GM18498 (cell line): ENCODE results near the gene XKR8.

Experiments
- ATAC-seq: cut with Tn5 transposase; IDR thresholded peaks from one replicate; pipeline ENCODE4 v1.9.1; 2021; ENCODE audit warnings: mild to moderate bottlenecking, moderate library complexity; ENCODE audit not compliant: unreplicated experiment

The XKR8 gene, protein sequence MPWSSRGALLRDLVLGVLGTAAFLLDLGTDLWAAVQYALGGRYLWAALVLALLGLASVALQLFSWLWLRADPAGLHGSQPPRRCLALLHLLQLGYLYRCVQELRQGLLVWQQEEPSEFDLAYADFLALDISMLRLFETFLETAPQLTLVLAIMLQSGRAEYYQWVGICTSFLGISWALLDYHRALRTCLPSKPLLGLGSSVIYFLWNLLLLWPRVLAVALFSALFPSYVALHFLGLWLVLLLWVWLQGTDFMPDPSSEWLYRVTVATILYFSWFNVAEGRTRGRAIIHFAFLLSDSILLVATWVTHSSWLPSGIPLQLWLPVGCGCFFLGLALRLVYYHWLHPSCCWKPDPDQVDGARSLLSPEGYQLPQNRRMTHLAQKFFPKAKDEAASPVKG

GRCh38 chr1:27959792-27960603 is at the start of gene XKR8:
Gene XKR8, plus strand, starts transcription at chr1:27959973. Its CDS starts 97 bp downstream, at chr1:27960070.
- peak; percentile 93 for ATAC-seq

DNA sequence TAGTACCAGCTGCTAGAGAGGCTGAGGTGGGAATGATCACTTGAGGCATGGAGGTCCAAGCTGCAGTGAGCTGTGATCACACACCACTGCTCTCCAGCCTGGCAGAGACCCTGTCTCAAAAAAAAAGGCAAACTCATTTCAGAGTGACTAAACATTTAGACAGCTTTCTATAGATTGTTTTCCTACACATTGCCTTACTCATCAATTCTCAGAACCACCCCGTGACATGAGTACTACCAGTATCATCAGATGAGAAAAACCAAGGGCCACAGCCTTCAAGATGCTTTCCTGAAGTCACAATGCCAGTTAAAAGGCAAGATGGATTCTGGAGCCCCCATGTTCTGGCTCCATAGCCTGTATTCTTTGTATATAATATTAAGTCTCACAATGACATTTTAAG is 47.3 kb upstream of the XKR8 start:
- no peak for ATAC-seq

DNA sequence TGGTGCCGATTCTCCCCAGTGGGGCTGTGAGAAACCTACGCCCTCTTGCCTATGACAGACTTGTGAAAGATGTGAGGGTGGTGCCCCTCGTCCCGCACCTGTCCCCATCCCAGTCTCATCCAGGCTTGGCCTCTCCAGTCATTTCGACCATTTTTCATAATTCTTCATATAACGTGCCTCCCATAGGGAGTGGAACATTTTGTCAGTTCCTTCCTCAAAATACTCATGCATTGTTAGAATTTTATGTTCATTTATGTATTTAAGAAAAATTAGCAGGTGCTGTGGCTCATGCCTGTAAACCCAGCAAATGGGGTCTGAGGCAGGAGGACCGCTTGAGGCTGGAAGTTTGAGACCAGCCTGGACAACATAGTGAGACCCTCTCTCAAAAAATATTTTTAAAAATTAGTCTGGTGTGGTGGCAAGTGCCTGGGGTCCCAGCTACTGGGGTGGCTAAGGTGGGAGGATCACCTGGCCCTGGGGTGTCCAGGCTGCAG is 44.6 kb upstream of the XKR8 start:
- ATAC-seq: peak; percentile 3

- ATAC-seq: no peak
Measured at GRCh38 chr1:27922272-27922671, 37.5 kb upstream of the XKR8 start.

DNA sequence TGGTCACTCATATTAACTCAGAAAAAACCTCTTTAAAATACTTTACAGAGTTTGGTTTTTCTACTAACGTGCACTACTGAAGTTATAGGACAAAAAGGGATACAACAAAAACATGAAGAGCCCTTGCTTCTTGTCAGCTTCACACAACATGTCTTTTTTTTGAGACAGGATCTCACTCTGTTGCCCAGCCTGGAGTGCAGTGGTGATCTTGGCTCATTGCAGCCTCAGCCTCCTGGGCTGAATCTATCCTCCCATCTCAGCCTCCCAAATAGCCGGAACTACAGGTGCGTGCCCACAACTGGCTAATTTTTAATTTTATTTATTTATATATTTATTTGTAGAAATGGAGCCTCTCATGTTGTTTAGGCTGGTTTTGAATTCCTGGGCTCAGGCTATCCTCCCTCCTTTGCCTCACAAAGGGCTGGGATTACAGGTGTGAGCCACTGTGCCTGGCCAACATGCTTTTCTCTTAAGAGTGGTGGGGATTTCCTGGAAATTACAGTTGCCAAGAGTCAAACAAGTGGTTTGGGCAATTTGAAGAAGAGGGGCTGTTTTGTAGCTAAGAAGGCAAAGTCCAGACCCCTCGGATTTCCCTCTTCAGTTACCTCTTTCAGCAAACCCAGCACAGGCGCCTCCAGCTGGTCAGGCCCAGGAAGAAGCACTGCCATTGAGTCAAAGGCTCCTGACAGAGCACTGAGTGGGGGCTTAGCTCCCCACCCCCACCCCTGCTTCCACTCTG is 31.4 kb upstream of the XKR8 start:
- no peak for ATAC-seq

DNA sequence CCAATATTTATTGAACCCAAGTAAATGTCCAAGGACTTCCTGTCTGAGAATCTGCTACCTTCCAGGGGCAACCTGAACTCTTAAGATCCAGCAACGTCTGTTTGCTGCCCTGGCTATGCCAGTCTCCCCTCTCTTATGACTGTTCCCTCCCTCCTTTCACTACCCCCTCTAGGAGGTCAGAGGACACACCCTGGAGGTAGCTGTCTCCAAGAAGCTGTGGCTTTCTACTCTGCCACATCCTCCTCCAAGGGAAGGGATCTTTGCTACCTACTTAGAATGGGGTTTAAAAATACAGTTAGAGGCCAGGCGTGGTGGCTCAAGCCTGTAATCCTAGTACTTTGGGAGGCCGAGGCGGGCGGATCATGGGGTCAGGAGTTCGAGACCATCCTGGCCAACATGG is 28.6 kb upstream of the XKR8 start:
- no peak for ATAC-seq

DNA sequence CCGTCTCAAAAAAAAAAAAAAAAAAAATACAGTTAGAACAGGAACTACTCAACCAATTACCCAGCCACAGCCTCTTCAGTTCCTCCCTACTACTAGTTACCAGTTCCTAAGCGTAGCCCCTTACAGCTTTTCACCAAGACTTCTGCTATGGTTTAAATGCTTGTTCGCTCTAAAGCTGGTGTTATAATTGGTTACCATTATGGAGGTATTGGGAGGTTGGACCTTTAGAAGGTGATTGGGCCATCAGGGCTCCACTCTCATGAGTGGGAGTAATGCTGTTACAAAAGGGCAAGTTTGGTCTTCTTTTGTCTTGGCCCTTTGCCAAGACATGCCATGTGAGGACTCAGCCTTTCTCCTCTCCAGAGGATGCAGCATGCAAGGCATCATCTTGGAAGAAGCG is 28.0 kb upstream of the XKR8 start:
- no peak for ATAC-seq

- no peak for ATAC-seq
Measured at GRCh38 chr1:27934818-27935549, 24.8 kb upstream of the XKR8 start, which contains the start of gene SMPDL3B. Gene SMPDL3B, plus strand, starts transcription at chr1:27935000. Its CDS starts 184 bp downstream, at chr1:27935184.

DNA sequence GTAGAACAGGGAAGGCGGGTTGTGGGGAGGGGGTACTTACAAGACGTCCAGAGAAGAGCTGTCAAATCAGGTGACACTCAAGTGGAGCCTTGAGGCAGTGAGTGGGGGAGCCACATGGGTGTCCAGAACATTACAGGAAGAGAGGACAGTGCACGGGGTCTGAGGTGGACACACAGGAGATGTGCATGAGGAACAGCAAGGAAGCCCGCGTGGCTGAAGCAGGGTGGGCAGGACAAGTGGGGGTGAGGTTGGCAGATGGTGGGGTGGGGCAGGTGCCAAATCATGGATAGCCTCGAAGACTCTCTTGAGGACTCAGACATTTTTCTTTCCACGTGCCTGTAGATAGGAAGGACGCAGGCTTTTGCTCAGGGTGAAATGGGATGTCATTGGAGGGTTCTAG is 24.1 kb upstream of the XKR8 start:
- ATAC-seq: no peak

- ATAC-seq: no peak
Measured at GRCh38 chr1:27936370-27936769, 23.4 kb upstream of the XKR8 start.

DNA sequence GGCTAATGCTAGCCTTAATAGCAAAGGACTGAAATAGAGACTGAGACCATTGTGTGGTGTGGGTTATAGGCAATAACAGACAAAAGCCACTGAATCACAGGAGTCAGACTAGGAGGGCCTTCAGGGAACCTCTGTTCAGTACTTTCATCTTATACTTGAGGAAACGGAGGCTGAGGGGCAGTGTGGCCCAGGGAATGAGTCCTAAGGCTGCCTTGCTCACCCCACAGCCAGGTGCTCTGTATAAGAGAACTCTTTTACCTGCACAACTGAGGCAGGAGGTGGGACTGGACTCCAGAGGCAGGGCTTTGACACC is 22.3 kb upstream of the XKR8 start:
- no peak for ATAC-seq

DNA sequence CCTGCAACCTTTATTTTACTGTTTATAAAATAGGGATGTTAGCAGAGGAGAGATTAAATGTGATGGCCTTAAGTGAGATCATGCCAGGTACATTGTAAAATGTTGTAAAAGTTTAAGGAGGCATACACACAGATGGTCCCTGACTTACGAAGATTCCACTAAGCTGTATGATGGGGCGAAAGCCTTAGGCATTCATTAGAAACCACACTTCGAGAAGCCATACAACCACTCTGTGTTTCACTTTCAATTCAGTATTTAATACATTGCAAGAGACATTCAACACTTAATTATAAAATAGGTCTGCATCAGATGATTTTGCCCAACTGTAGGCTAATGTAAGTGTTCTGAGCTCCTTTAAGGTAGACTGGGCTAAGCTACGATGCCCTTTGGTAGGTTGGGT is 21.3 kb upstream of the XKR8 start:
- no peak for ATAC-seq

DNA sequence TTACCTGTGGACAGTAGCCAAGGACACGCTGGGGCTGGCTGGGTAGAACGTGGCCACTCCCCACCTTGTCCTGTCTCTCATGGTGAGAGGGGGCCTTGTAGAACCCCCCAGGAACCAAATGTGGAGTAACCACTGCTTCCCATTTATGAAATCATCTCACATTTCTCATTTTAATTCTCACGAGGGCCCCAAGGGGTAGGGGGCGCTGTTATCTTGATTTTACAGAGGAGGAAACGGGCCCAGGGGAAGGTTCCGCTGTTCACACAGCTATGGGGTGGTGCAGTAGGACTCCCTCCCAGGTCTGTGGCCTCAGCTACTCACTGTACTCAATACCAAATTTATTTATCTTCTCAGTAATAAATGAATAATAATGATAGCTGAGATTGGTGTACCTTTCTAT is 19.5 kb upstream of the XKR8 start:
- no peak for ATAC-seq

- no peak for ATAC-seq
Measured at GRCh38 chr1:27940870-27941560, 18.8 kb upstream of the XKR8 start.

DNA sequence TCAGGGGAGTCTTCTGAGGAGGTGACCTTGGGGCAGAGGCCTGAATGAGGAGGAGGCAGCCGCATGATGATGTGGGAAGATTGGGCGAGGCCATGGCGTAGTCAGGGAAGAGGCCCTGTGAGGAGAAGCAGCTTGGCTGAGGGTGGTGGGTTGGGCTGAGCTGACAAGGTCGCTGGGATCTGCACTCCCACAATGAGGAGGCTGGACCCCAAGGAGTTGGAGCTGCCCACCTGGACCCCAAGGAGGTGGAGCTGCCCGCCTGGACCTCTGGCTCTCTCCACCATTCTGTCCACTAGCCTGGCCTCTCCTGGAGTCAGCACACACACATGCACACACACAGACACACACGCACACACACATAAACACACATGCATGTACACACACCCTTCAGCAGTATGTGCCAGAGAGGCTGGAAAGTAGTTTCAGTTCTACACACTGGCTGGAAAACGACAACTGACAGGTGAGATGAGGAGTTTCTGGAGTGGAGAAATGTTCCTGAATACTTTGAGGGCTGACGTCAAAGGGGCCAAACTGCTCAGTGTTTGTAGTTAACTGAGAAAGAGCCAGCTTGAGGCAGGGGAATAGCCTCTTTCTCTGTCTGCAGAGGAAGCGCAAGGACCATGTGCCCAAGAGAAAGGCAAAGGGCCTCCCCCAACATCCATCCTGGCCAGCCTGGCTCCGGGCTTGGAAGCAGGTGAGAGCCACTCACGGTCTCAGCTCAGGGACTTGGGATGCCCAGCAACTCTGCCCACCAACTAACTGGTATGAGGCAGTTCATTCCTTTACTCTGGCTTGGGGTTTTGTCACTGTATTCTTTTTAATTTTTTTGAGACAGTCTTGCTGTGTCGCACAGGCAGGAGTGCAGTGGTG is 17.9 kb upstream of the XKR8 start:
- ATAC-seq: no peak

DNA sequence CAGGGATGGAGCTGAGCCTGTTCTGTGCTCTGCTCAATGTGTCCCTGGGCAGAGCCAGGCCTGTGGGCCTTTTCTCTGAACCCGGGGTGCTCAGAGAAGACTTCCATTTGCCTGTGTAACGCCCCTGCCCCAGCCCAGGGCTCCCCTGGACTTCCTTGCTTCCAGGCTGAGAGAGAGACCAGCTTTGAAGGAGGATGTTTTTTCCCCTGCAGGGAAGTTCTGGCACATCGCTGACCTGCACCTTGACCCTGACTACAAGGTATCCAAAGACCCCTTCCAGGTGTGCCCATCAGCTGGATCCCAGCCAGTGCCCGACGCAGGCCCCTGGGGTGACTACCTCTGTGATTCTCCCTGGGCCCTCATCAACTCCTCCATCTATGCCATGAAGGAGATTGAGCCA is 14.8 kb upstream of the XKR8 start:
- no peak for ATAC-seq

DNA sequence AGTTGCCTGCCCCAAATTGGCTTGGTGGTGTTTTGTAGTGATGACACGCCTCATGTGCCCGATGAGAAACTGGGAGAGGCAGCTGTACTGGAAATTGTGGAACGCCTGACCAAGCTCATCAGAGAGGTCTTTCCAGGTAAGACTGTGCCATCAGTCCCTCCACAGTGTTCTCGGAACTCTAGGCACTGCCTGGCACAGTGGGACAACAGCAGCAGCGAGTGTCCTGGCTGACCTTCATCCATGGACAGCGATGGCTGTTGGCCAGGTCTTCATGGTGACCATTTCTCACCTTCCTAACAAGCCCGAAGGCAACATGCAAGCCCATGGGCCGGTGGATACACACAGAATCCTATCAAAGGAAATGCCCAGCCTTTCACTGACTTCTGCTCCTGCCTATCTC is 10.7 kb upstream of the XKR8 start:
- ATAC-seq: no peak

DNA sequence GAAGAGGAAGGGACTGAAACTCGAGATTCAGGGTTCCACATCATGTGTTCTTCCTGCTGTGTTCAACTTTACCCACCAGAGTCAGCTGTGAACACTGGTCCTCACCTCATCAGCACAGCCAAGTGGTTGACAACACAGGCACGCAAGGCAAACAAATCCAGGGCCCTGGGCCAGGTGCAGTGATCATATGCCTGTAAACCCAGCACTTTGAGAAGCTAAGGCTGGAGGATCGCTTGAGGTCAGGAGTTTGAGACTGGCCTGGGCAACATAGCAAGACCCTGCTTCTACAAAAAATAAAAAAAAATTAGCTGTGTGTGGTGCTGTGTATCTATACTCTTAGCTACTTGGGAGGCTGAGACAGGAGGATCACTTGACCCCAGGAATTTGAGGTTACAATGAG is 8.4 kb upstream of the XKR8 start:
- no peak for ATAC-seq

DNA sequence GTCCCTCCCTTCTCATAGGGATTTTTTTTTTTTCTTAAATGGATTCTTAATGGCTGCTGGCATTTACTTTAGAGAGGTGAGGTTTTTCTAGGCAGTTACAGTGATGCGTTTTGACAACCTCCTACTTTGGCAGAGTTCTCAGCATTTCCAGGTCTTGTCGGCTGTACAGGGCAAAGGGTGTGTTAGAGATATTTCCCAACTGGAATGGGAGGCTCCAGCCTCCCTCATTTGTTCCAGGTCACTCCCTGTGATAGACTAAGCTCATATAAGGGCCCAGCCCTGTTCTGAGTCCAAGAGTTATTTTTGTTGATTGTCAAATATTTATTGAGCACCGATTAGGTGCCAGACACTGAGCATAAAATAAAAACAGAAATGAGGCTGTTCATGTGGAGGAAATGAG is 7.6 kb upstream of the XKR8 start:
- no peak for ATAC-seq
